Smooth muscle cell (in vitro differentiated cells): Measurements from ENCODE around the gene DCC. TPM values are rescaled to one million over a fixed set of nuclear protein-coding genes. Genes with fewer than 3 reads are reported as not detected.

Source experiments
- DNase-seq: peaks from one replicate; lab custom pipeline; 2025; ENCODE audit not compliant: unreplicated experiment; lab: John Stamatoyannopoulos, UW
- H2AFZ ChIP-seq: fragments of 200-600 bp; sonication (generic); 2 replicates; pipeline ENCODE4 v1.6.0; 2016; ENCODE audit warnings: antibody characterized with exemption, low read depth, mild to moderate bottlenecking
- H3F3A ChIP-seq: fragments of 200-600 bp; sonication (generic); 2 replicates; pipeline ENCODE4 v1.6.0; 2017; ENCODE audit warnings: antibody characterized with exemption, low read depth
- H3K27ac ChIP-seq: fragments of 200-600 bp; sonication (generic); 2 replicates; pipeline ENCODE4 v1.5.1; 2016; ENCODE audit warnings: low read depth, mild to moderate bottlenecking
- H3K27me3 ChIP-seq: fragments of 200-600 bp; sonication (generic); 2 replicates; pipeline ENCODE4 v1.6.1; 2016; ENCODE audit warnings: low read depth, mild to moderate bottlenecking
- H3K36me3 ChIP-seq: fragments of 200-600 bp; sonication (generic); 2 replicates; pipeline ENCODE4 v1.5.1; 2016; ENCODE audit warnings: low read depth
- H3K4me1 ChIP-seq: fragments of 200-600 bp; sonication (generic); 2 replicates; pipeline ENCODE4 v1.5.1; 2016; ENCODE audit warnings: low read depth
- H3K4me2 ChIP-seq: fragments of 200-600 bp; sonication (generic); 2 replicates; pipeline ENCODE4 v1.6.0; 2016; ENCODE audit warnings: mild to moderate bottlenecking
- H3K4me3 ChIP-seq: fragments of 200-600 bp; sonication (generic); 2 replicates; pipeline ENCODE4 v1.5.1; 2016; ENCODE audit warnings: mild to moderate bottlenecking
- H3K79me2 ChIP-seq: fragments of 200-600 bp; sonication (generic); 2 replicates; pipeline ENCODE4 v1.6.0; 2016; ENCODE audit warnings: low read depth, mild to moderate bottlenecking
- H3K9ac ChIP-seq: fragments of 200-600 bp; sonication (generic); 2 replicates; pipeline ENCODE4 v1.6.0; 2016; ENCODE audit warnings: low read depth
- H3K9me3 ChIP-seq: fragments of 200-600 bp; sonication (generic); replicated peaks from 2 replicates; pipeline ENCODE4 v1.5.1; 2016; ENCODE audit warnings: low read depth
- H4K20me1 ChIP-seq: fragments of 200-600 bp; sonication (generic); 2 replicates; pipeline ENCODE4 v1.6.0; 2016; ENCODE audit warnings: low read depth
- WGBS: methylation state at CpG from one replicate; pipeline ENCODE4 v1.1.7; 2016; ENCODE audit warnings: low lambda C conversion rate; 5-methylcytosine and 5-hydroxymethylcytosine counted together
- polyA plus RNA-seq: library from polyadenylated mRNA; unstranded; fragments of >200 nt; fragmentation: Nextera tagmentation; extraction: Ambion mirVana; gene quantifications from 2 replicates; pipeline ENCODE4 v1.2.1, GENCODE V29; 2016
- total RNA-seq: library from RNA; depleted of rRNA; stranded (reverse); fragments of >200 nt; gene quantifications from 2 replicates; pipeline ENCODE4 v1.2.3, GENCODE V29; 2014
- TF ChIP-seq, protein P1 (sequence below): fragments of 200-600 bp; sonication (generic); IDR thresholded peaks from 2 replicates; pipeline ENCODE4 v1.5.1; 2017; ENCODE audit warnings: borderline replicate concordance, mild to moderate bottlenecking, antibody characterized with exemption; ENCODE audit not compliant: insufficient read depth, poor library complexity, severe bottlenecking

DCC gene
- total and polyA plus RNA-seq, 2 experiments from 2014 or later: not detected

DNA sequence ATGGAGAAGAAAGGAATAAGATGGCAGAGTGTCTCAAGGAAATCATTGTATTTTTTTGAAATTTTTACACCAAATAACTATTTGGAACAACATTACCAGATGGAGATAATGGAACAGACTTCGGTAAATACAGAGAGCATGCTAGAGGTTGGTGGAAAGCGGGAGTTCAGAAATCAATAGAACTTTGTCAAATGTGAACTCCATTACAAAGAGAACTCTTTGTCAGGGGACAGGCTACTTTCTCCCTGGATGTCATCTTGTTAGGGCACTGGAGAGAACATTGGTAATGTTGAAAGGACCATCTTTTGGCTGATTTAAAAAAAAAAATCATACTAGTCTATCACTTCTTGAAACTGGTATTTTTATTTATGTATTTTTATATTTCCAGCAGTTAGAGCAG is 30.8 kb downstream of the DCC start:
- H3K79me2 ChIP-seq: no peaks in the 10 kb centered on the region
- no peaks in the 10 kb centered on the region for H3F3A ChIP-seq
- no peaks in the 10 kb centered on the region for H3K27me3 ChIP-seq
- no peaks in the 10 kb centered on the region for H4K20me1 ChIP-seq
- no peaks in the 10 kb centered on the region for H3K36me3 ChIP-seq
- H3K9ac ChIP-seq: no peak overlapping the region
- H3K4me2 ChIP-seq: no peak overlapping the region
- TF ChIP-seq, protein P1, sequence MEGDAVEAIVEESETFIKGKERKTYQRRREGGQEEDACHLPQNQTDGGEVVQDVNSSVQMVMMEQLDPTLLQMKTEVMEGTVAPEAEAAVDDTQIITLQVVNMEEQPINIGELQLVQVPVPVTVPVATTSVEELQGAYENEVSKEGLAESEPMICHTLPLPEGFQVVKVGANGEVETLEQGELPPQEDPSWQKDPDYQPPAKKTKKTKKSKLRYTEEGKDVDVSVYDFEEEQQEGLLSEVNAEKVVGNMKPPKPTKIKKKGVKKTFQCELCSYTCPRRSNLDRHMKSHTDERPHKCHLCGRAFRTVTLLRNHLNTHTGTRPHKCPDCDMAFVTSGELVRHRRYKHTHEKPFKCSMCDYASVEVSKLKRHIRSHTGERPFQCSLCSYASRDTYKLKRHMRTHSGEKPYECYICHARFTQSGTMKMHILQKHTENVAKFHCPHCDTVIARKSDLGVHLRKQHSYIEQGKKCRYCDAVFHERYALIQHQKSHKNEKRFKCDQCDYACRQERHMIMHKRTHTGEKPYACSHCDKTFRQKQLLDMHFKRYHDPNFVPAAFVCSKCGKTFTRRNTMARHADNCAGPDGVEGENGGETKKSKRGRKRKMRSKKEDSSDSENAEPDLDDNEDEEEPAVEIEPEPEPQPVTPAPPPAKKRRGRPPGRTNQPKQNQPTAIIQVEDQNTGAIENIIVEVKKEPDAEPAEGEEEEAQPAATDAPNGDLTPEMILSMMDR: no peak
- no peak overlapping the region for H2AFZ ChIP-seq
- H3K9me3 ChIP-seq: no peaks in the 10 kb centered on the region
- no peak for DNase-seq
- WGBS: 95% methylated on average over 2 of the region's 2 CpGs
- no peak overlapping the region for H3K4me3 ChIP-seq
- H3K27ac ChIP-seq: no peak overlapping the region
- no peaks in the 10 kb centered on the region for H3K4me1 ChIP-seq

DNA sequence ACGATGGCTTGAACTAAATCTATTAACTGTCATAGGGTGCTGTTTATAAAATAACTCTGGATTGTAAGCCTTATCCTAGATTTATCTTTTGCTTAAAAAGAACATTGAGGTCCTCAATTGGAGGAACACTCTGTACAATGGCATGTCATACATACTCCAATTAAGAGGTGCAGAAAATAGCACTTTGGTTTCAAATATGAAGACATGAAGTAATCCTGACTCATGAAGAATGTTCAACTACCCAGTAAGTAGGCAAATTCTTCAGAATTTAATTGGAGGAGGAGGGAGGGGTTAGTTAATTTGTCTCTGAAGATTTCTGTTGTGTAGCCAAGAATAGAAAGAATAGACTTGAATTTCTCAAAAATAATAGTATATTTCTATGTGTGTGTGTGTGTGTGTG is 36.1 kb downstream of the DCC start:
- TF ChIP-seq, protein P1: no peak
- Histone ChIP-seq H3K9ac (no peak overlapping the region), H2AFZ (no peak overlapping the region), H3K9me3 (no peaks in the 10 kb centered on the region), H4K20me1 (no peaks in the 10 kb centered on the region), H3K4me3 (no peak overlapping the region), H3K4me2 (no peak overlapping the region), H3K79me2 (no peaks in the 10 kb centered on the region), H3K36me3 (no peaks in the 10 kb centered on the region), H3K27ac (no peak overlapping the region), H3K27me3 (no peaks in the 10 kb centered on the region), H3F3A (no peaks in the 10 kb centered on the region), H3K4me1 (no peaks in the 10 kb centered on the region)
- no peak for DNase-seq
- WGBS: 77% methylated on average over 1 of the region's 1 CpG

DNA sequence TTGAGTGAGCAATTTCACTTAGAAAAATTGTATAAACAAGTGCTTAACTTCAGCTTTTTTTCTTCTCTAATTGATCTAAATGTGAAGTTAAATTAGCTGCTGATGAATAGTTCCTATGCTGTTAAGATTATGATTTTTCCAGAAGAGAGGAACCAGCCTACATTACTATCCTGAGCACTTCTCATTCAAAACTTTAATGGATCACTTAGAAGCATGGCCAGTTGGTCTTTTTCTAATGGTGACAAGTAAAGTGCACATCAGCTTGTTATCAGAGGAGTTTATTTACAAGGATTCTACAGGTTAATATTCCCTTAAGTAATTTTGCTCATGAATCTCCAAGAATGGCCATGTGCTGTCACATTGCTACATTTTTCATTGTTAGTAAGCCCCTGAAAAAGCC is 37.1 kb downstream of the DCC start:
- H3K27me3 ChIP-seq: no peaks in the 10 kb centered on the region
- H3K27ac ChIP-seq: no peak overlapping the region
- no peaks in the 10 kb centered on the region for H3K9me3 ChIP-seq
- no peak for DNase-seq
- no peaks in the 10 kb centered on the region for H3K36me3 ChIP-seq
- no peak overlapping the region for H3K4me3 ChIP-seq
- no peaks in the 10 kb centered on the region for H4K20me1 ChIP-seq
- no peak overlapping the region for H2AFZ ChIP-seq
- no peaks in the 10 kb centered on the region for H3F3A ChIP-seq
- H3K4me1 ChIP-seq: no peaks in the 10 kb centered on the region
- no peak overlapping the region for H3K9ac ChIP-seq
- H3K79me2 ChIP-seq: no peaks in the 10 kb centered on the region
- no peak overlapping the region for H3K4me2 ChIP-seq
- TF ChIP-seq, protein P1: no peak

DNA sequence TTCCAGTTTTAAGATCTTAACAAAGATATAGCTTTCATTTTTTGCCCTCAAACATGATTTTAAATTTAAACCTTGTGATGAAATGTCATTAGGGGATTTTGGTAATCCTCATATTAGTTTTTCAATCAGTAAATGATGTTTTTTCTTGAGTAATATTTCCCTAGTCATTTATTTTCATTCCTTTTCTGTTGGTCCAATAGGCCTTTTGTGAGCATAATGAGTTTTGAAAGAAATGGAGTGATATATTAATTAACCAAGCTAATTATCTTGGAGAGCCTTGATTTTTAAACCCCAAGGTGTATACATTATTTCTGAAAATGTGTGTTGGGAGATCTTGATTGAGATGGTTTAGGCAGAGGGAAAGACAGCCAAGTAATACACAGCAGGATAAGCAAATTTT is 46.3 kb downstream of the DCC start:
- Histone ChIP-seq H3K9ac (no peak overlapping the region), H3K27ac (no peak overlapping the region), H3K9me3 (no peaks in the 10 kb centered on the region), H4K20me1 (no peaks in the 10 kb centered on the region), H3K36me3 (no peaks in the 10 kb centered on the region), H3K4me2 (no peak overlapping the region), H3K79me2 (no peaks in the 10 kb centered on the region), H3K4me3 (no peak overlapping the region), H2AFZ (no peak overlapping the region), H3K4me1 (no peaks in the 10 kb centered on the region), H3K27me3 (peaks cover 10% of the 10 kb centered on the region), H3F3A (no peaks in the 10 kb centered on the region)
- no peak for DNase-seq
- TF ChIP-seq, protein P1: no peak
